NCI-H226 (cell line): ENCODE results near the gene MT1A.
"Not testable (repeated sequence)": the region's sequence is repeated elsewhere in the genome, so short reads cannot be mapped to it uniquely, and the experiment has no call there.

Experiments used
- DNase-seq: peaks from one replicate; pipeline ENCODE4 v3.0.0-alpha.2; 2015

Gene MT1A

DNA sequence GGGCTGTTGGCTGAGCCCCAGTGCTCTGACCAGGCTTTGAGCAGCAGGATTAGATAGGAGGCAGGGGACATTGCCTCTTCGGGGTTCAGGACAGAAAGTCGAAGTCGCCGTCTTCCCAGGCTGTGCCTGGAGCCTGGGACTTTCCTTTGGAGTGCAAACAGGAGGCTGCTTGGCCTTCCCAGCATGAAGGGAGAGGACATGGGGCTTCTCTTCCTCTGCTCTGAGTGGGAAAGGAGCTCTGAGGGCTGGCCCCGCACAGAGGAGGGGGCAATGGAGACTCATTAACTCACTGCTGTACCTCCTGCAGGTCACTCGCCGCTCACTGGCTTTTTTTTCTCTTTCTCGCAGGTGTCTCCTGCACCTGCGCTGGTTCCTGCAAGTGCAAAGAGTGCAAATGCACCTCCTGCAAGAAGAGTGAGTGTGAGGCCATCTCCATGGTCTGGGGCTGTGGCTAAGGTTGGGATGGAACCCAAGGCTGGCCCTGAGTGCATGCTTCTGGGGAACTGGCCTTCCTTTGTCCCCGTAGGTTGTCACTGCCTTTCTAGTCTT lies 19.9 kb downstream of the MT1A start:
- no peak for DNase-seq

DNA sequence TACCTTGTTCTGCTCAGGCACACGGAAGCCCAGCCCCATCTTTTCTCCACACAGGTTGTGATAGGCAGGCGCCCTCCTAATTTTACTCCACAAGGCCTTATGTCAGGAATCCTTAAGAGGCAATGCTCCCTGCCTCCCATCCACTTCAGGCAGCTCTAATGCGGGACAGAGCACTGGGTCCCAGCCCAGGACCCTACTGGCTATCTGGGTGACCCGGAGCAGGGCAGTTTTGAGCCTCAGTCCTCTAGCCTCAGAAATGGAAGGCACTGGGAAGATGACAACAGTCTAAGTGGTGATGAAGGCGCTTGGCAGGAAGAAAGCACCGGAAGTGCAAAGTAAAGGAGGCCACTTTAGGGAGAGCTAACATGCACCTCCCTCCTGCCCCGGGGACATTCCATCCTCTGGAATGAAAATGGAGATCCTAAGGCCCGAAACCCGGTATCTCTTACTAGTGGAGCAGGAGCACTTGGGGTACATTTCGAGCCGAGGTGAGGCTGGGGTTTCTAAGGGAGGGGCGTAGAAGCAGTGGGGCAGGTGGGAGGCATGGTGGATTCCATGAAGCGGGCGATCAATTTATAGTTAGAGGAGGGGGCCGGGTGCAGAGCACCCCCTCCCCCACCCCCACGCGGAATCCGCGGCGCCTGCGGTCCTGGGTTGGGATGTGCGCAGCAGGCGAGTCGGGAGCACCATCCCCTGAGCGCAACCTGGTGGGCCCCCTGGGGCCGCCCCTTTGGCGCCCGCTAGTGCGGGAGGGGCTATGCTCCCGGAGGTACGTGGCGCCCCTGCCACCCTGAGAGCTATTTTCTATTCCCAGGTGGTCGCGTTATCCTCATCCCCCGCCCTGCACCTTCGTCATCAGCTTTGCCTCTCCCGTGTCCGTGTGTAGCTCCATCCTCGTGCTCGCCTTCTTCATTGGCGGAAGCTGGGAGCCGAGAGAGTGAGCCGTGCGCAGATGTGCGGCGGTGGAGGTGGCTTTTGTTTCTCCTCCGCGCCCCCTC lies 24.2 kb downstream of the MT1A start:
- DNase-seq: no peak

DNA sequence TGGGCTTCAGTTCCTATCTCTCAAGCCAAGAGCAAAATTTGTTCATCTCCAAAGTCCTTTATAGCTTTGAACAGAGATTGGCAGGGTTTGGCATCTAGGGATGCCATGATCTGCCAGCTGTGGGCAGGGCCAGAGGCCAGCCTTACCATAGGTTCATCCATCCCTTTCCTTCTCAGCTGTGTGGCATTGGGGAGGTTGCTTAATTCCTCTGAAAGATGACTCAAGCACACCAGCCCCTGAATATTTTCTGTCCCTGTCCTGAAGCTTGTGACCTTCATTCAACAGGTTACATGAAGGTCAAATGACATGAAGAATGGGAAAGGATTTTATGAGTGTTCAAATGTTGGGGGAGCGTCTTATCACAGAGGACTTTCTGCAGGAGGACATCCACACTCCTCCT lies 26.0 kb downstream of the MT1A start:
- no peak for DNase-seq

DNA sequence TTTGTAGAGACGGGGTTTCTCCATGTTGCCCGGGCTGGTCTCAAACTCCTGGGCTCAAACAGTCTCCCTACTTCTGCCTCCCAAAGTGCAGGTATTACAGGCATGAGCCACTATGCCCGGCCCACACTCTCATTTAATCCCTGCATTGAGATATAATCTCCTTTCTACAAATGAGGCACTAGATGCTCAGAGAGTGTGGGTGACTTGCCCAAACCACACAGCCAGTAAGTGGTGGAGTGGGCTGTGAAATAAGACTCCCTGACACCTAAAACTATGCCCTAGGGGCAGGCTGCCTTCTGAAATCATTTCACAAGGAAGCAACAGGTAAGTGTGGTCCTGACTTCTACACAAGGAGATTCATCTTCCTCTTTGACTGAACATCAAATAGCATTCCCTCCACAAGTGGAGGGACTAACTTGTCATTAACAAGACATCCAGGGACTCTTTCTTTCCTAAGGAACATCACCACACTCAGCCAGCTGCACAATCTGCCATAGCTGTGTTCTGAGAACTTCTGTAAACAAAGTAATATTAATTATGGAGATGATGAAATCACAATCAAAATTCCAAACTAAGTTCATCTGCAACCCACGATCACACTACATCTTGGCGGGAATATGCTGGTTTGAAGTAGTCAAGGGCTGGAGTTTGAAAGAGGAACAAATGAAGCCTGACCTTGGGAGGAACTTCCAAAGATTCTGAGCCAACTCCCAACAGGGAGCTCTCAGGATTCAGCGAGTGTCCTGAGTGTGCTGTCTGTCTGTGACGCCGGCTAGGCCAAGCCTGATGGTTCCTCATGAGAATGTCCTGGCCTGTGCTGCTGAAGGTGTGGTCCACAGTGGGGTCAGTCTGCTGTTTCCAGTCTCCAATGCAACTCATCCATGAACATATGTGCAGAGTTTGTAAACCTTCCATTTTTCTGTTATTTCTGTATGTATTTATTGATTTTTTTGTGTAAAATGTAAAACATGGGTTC lies 27.1 kb downstream of the MT1A start:
- DNase-seq: not testable (repeated sequence)

GRCh38 chr16:56667581-56668571 lies 29.4 kb downstream of the MT1A start, which contains the start of gene MT1G:
Gene MT1G, minus strand, starts transcription at chr16:56668065. Its CDS starts 72 bp downstream, at chr16:56667993.
- no peak for DNase-seq

GRCh38 chr16:56669005-56669839 lies 30.8 kb downstream of the MT1A start, which contains the start of gene MT1H:
Gene MT1H, plus strand, starts transcription at chr16:56669814. Its CDS starts 71 bp downstream, at chr16:56669885.
- DNase-seq: no peak

- DNase-seq: no peak
Observed at GRCh38 chr16:56669840-56670619, 31.6 kb downstream of the MT1A start.

- DNase-seq: no peak
Observed at GRCh38 chr16:56670620-56670934, 32.1 kb downstream of the MT1A start.

DNA sequence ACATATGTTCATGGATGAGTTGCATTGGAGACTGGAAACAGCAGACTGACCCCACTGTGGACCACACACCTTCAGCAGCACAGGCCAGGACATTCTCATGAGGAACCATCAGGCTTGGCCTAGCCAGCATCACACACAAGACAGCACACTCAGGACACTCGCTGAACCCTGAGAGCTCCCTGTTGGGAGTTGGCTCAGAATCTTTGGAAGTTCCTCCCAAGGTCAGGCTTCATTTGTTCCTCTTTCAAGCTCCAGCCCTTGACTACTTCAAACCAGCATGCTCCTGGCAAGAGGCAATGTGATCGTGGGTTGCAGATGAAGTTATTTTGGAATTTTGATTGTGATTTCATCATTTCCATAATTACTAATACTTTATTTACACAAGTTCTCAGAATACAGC lies 33.2 kb downstream of the MT1A start:
- not testable (repeated sequence) for DNase-seq

DNA sequence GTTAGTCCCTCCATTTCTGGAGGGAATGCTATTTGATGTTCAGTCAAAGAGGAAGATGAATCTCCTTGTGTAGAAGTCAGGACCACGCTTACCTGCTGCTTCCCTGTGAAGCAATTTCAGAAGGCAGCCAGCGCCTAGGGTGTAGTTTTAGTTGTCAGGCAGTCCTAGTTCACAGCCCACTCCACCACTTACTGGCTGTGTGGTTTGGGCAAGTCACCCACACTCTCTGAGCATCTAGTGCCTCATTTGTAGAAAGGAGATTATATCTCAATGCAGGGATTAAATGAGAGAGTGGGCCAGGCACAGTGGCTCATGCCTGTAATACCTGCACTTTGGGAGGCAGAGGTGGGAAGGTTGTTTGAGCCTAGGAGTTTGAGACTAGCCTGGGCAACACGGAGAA lies 33.7 kb downstream of the MT1A start:
- not testable (repeated sequence) for DNase-seq

- DNase-seq: no peak
Observed at GRCh38 chr16:56672761-56673536, 34.5 kb downstream of the MT1A start.

- DNase-seq: no peak
Observed at GRCh38 chr16:56673921-56674320, 35.5 kb downstream of the MT1A start.

- not testable (repeated sequence) for DNase-seq
Observed at GRCh38 chr16:56674570-56674969, 36.1 kb downstream of the MT1A start.

- no peak for DNase-seq
Observed at GRCh38 chr16:56675685-56676210, 37.3 kb downstream of the MT1A start.

DNA sequence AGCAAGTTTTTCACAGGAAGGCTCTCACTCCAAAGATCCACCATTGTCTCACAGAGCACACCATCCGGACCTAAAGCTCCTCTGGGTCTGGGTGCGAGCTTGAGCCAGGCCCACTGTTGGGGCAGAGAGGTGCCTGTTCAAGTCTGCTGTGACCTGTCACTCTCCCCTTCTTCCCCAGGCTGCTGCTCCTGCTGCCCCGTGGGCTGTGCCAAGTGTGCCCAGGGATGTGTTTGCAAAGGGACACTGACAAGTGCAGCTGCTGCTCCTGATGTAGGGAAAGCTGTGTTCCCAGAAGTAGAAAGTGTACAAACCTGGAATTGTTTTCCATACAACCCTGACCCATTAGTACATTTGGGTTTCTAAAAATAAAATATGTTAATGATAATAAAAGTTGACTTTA lies 39.0 kb downstream of the MT1A start:
- DNase-seq: no peak

DNA sequence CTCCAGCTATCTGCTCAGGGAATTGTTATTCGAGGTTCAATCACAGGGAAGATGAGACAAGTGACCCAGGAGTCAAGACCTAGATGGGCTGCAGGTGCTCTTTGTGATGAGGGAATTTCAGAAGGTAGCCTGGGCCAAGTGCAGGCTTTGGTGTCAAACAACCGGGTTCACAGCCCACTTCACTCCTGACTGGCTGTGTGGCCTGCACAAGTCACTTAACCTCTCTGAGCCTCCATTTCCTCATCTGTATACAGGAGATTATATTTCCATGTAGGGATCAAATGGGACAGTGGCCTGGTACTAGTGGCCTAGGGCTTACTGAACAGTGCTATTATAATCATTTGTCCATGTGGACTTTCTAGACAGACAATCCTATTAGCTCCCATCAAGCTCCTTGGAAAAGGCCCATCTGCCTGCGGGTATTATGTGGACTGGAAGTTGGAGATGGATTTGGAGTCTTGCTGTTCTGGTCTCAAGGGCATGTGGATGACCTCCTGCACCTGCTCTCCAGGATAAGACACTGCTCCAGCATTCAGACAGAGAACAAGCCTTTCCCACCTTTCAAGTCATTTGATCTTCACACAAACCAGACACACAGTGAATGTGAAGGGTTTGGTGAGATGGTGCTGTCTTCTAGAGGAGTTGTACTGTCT lies 40.7 kb downstream of the MT1A start:
- DNase-seq: no peak

GRCh38 chr16:56679818-56680217 lies 41.4 kb downstream of the MT1A start:
- DNase-seq: no peak
